Activated naive CD8-positive, alpha-beta T cell treated with anti-CD3 and anti-CD28 coated beads, Interleukin-2, amount 50 U/mL, for 16 hours (primary cell): Measurements from ENCODE around the gene BPIFB4.
"Not testable (repeated sequence)": the region's sequence is repeated elsewhere in the genome, so short reads cannot be mapped to it uniquely, and the experiment has no call there.

Experiments used
- DNase-seq: peaks from one replicate; pipeline ENCODE4 v3.0.0-alpha.2; 2020; ENCODE audit warnings: low read depth, low spot score

BPIFB4 gene

GRCh38 chr20:33119725-33120720, 40.6 kb downstream of the BPIFB4 start:
- DNase-seq, result no peak

- DNase-seq, result no peak
Measured at GRCh38 chr20:33120934-33121333, 41.5 kb downstream of the BPIFB4 start.

GRCh38 chr20:33122297-33122696, 42.9 kb downstream of the BPIFB4 start:
- DNase-seq, result not testable (repeated sequence)

GRCh38 chr20:33124261-33124660, 44.8 kb downstream of the BPIFB4 start:
- no peak for DNase-seq

GRCh38 chr20:33124994-33125393, 45.6 kb downstream of the BPIFB4 start:
- DNase-seq, result no peak

GRCh38 chr20:33125983-33126382, 46.5 kb downstream of the BPIFB4 start:
- DNase-seq, result no peak

- DNase-seq, result no peak
Measured at GRCh38 chr20:33127422-33128097, 48.1 kb downstream of the BPIFB4 start.

GRCh38 chr20:33130568-33131061, 51.2 kb downstream of the BPIFB4 start:
- DNase-seq, result no peak

- DNase-seq, result no peak
Measured at GRCh38 chr20:33131949-33132473, 52.6 kb downstream of the BPIFB4 start.

GRCh38 chr20:33132513-33133372, 53.3 kb downstream of the BPIFB4 start:
- no peak for DNase-seq

GRCh38 chr20:33133373-33133941, 54.0 kb downstream of the BPIFB4 start:
- DNase-seq, result no peak

GRCh38 chr20:33137195-33137594, 57.8 kb downstream of the BPIFB4 start:
- DNase-seq, result no peak

- no peak for DNase-seq
Measured at GRCh38 chr20:33139467-33139866, 60.0 kb downstream of the BPIFB4 start.

- no peak for DNase-seq
Measured at GRCh38 chr20:33145521-33145920, 66.1 kb downstream of the BPIFB4 start.

- DNase-seq, result no peak
Measured at GRCh38 chr20:33147299-33147698, 67.9 kb downstream of the BPIFB4 start.

GRCh38 chr20:33148040-33148439, 68.6 kb downstream of the BPIFB4 start:
- no peak for DNase-seq

GRCh38 chr20:33154252-33154651, 74.8 kb downstream of the BPIFB4 start:
- no peak for DNase-seq

- DNase-seq, result no peak
Measured at GRCh38 chr20:33158637-33159385, 79.4 kb downstream of the BPIFB4 start.

GRCh38 chr20:33159713-33160112, 80.3 kb downstream of the BPIFB4 start:
- no peak for DNase-seq

GRCh38 chr20:33160681-33161080, 81.2 kb downstream of the BPIFB4 start:
- DNase-seq, result no peak
